ENCODE results near the gene PRKCH. TPM values are rescaled to one million over a fixed set of nuclear protein-coding genes. Genes with fewer than 3 reads are reported as not detected.

Gene PRKCH
- total and polyA plus RNA-seq, 2 of the 13 experiments (the other 11 are each of a cell fraction or from before 2014, with no cell fraction given), result 0.48 to 1.3 TPM

- H3K9ac ChIP-seq (ENCODE audit: insufficient read depth, low read depth, low read length), result no peak overlapping the region
- H4K20me1 ChIP-seq (ENCODE audit: insufficient read depth, low read length), result no peaks in the 10 kb centered on the region
- peaks cover 0 to 6% of the 10 kb centered on the region in 2 experiments; a peak in 1 of 5 replicates for H3K27me3 ChIP-seq (ENCODE audit: control insufficient read depth in 1 of 2, insufficient read depth in 2 of 2, low read length in 2 of 2)
- BruUV-seq (replicated peaks), result no TSS peak
- DNase-seq (ENCODE audit: low spot score), result no peak
- no peak overlapping the region for H3K4me2 ChIP-seq (ENCODE audit: low read depth, low read length)
- FAIRE-seq, result no peak
- CTCF ChIA-PET (ENCODE audit: low intra/inter-chr PET ratio, low total read pairs), result no interaction called here
- no peak overlapping the region for H3K27ac ChIP-seq (ENCODE audit: extremely low read length, insufficient read depth, low read length)
- H3K79me2 ChIP-seq (ENCODE audit: insufficient read depth, low read length), result no peaks in the 10 kb centered on the region
- intact Hi-C loops (cut with micrococcal nuclease; ENCODE audit: unreplicated experiment) (no loop called here), in situ Hi-C loops (cut with HindIII; ENCODE audit: extremely low pct_ligation_motif_present, low pct_unique_long_range_greater_than_20kb) (no loop called here)
- no peak overlapping the region for H2AFZ ChIP-seq (ENCODE audit: low read length)
- no peak overlapping the region for H3K4me3 ChIP-seq (replicated peaks in 1 of 3; ENCODE audit: insufficient read depth in 1 of 3, low read depth in 2 of 3, low read length in 3 of 3)
- WGBS (ENCODE audit: low lambda C conversion rate), result 6% methylated on average over 8 of the region's 8 CpGs
- ATAC-seq, result no peak
- POLR2A ChIA-PET, result no interaction called here
- no peaks in the 10 kb centered on the region for H3K4me1 ChIP-seq (ENCODE audit: insufficient read depth, low read length)
- peaks cover 8% of the 10 kb centered on the region for H3K9me3 ChIP-seq (ENCODE audit: low read length)
- no peaks in the 10 kb centered on the region for H3K36me3 ChIP-seq (replicated peaks in 1 of 2; ENCODE audit: control insufficient read depth in 1 of 2, insufficient read depth in 2 of 2, low read length in 2 of 2)
- TF ChIP-seq ZBTB49 (CRISPR knock-in tag; IDR thresholded peaks at IDR 0.05; ENCODE audit: borderline replicate concordance), result no peak
- no peak for TF ChIP-seq THRA (CRISPR knock-in tag; IDR thresholded peaks at IDR 0.05; ENCODE audit: borderline replicate concordance)
- TF ChIP-seq CSRNP2 (CRISPR knock-in tag; conservative IDR thresholded peaks at IDR 0.05; ENCODE audit: low read depth), result no peak
- TF ChIP-seq NFYC (CRISPR knock-in tag; IDR thresholded peaks at IDR 0.05), result no peak
- no peak for TF ChIP-seq RELA (CRISPR knock-in tag; IDR thresholded peaks at IDR 0.05)
- no peak for TF ChIP-seq ZNF235 (CRISPR knock-in tag; IDR thresholded peaks at IDR 0.05; ENCODE audit: borderline replicate concordance)
- TF ChIP-seq ARNTL (CRISPR knock-in tag; IDR thresholded peaks at IDR 0.05), result no peak
- TF ChIP-seq ARNT2 (CRISPR knock-in tag; IDR thresholded peaks at IDR 0.05; ENCODE audit: low read depth), result no peak
- TF ChIP-seq, protein P1, sequence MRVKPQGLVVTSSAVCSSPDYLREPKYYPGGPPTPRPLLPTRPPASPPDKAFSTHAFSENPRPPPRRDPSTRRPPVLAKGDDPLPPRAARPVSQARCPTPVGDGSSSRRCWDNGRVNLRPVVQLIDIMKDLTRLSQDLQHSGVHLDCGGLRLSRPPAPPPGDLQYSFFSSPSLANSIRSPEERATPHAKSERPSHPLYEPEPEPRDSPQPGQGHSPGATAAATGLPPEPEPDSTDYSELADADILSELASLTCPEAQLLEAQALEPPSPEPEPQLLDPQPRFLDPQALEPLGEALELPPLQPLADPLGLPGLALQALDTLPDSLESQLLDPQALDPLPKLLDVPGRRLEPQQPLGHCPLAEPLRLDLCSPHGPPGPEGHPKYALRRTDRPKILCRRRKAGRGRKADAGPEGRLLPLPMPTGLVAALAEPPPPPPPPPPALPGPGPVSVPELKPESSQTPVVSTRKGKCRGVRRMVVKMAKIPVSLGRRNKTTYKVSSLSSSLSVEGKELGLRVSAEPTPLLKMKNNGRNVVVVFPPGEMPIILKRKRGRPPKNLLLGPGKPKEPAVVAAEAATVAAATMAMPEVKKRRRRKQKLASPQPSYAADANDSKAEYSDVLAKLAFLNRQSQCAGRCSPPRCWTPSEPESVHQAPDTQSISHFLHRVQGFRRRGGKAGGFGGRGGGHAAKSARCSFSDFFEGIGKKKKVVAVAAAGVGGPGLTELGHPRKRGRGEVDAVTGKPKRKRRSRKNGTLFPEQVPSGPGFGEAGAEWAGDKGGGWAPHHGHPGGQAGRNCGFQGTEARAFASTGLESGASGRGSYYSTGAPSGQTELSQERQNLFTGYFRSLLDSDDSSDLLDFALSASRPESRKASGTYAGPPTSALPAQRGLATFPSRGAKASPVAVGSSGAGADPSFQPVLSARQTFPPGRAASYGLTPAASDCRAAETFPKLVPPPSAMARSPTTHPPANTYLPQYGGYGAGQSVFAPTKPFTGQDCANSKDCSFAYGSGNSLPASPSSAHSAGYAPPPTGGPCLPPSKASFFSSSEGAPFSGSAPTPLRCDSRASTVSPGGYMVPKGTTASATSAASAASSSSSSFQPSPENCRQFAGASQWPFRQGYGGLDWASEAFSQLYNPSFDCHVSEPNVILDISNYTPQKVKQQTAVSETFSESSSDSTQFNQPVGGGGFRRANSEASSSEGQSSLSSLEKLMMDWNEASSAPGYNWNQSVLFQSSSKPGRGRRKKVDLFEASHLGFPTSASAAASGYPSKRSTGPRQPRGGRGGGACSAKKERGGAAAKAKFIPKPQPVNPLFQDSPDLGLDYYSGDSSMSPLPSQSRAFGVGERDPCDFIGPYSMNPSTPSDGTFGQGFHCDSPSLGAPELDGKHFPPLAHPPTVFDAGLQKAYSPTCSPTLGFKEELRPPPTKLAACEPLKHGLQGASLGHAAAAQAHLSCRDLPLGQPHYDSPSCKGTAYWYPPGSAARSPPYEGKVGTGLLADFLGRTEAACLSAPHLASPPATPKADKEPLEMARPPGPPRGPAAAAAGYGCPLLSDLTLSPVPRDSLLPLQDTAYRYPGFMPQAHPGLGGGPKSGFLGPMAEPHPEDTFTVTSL (CRISPR knock-in tag; IDR thresholded peaks at IDR 0.05; ENCODE audit: borderline replicate concordance), result no peak
- no peak for TF ChIP-seq MXI1 (IDR thresholded peaks at IDR 0.05; ENCODE audit: borderline replicate concordance, low read depth, low read length)
- no peak for TF ChIP-seq ZNF329 (CRISPR knock-in tag; IDR thresholded peaks at IDR 0.05; ENCODE audit: low read depth)
- no peak for TF ChIP-seq MAFG (CRISPR knock-in tag; IDR thresholded peaks at IDR 0.05)
Measured at GRCh38 chr14:61379639-61380184, 58.3 kb downstream of the PRKCH start.
